DOHH2 (cell line): Measurements from ENCODE around the gene IPO13.

Source experiments
- CTCF ChIP-seq: fragments of 200-600 bp; sonication (generic); IDR thresholded peaks from one replicate; pipeline ENCODE4 v1.5.1; 2014; ENCODE audit warnings: antibody characterized with exemption, mild to moderate bottlenecking, low read depth, low read length; ENCODE audit not compliant: poor library complexity, severe bottlenecking
- EZH2phosphoT487 ChIP-seq: fragments of 200-600 bp; sonication (generic); IDR thresholded peaks from 2 replicates; pipeline ENCODE4 v1.6.1; 2017; ENCODE audit warnings: borderline replicate concordance, mild to moderate bottlenecking, antibody characterized with exemption, low read length, moderate library complexity, mixed read lengths

DNA sequence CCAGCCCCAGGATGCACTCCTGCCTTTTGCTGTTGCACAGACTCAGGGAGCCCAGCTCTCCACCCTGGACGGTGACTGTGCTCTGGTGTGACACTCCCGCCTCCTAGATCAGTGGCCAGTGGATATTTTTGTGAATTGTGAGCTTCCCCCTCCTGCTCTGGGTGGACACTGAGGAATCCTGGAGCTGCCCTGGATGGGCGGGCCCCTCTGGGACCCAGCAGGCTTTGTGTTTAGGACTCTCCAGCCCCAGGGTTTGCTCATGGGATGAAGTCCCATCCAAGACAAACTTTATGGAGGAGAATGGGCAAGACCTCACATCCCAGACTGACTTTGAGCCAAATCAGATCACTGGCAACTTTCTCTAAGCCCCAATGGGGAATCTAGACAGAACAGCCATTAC lies 68.5 kb downstream of the IPO13 start:
- TF ChIP-seq CTCF (no peak), EZH2phosphoT487 (no peak)
